ENCODE measurements around the gene RSPRY1. TPM values are rescaled to one million over a fixed set of nuclear protein-coding genes. Genes with fewer than 3 reads are reported as not detected.

Gene RSPRY1
- total RNA-seq, result 69.7 TPM

DNA sequence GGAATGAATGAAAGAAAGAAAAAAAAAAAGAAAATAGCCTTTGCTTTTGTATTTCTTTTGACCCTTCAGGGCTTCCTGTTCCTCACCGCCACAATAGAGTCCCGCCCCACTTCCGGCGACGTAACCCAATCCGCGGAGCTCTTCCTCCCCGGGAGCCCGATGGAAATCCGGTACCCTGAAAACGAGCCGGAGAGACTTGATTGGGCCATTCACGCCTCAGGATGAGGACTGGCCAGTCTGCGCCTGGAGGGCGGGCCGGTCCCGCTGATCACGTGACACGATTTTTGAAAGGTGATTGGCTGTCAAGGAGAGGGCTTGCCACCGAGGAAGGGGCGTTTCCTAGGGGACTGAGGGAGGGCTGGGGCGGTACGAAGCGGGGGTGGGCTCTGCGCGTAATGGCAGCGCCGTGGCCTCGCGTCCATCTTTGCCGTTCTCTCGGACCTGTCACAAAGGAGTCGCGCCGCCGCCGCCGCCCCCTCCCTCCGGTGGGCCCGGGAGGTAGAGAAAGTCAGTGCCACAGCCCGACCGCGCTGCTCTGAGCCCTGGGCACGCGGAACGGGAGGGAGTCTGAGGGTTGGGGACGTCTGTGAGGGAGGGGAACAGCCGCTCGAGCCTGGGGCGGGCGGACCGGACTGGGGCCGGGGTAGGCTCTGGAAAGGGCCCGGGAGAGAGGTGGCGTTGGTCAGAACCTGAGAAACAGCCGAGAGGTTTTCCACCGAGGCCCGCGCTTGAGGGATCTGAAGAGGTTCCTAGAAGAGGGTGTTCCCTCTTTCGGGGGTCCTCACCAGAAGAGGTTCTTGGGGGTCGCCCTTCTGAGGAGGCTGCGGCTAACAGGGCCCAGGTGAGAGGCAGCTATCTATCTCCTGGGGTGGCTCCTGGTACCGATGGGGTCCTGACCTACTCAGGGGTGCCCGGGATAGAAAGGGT is at the start of gene RSPRY1, which contains the start of gene PSME3IP1:
RSPRY1 (plus strand) TSS at position 385 of the 927 bp plus-strand sequence. CDS start 18,330 bp downstream, outside the sequence.
PSME3IP1 (minus strand) TSS at position 95 of the 927 bp plus-strand sequence. CDS start 12,185 bp downstream, outside the sequence.
- peak; percentile 99 to 100 for DNase-seq (ENCODE audit: low spot score in 2 of 2)

GRCh38 chr16:57137043-57137442 is 49.1 kb upstream of the RSPRY1 start:
- DNase-seq (ENCODE audit: low spot score in 2 of 2) (no peak), FAIRE-seq (no peak)

More for the DNA sequence above, at the start of gene RSPRY1, which contains the start of gene PSME3IP1:
- peak; percentile 96 for FAIRE-seq

GRCh38 chr16:57137566-57138273 is 48.4 kb upstream of the RSPRY1 start:
- DNase-seq (ENCODE audit: low spot score in 2 of 2) (no peak), FAIRE-seq (no peak)

GRCh38 chr16:57138281-57138935 is 47.7 kb upstream of the RSPRY1 start:
- DNase-seq (ENCODE audit: low spot score in 2 of 2) (no peak), FAIRE-seq (no peak)

DNA sequence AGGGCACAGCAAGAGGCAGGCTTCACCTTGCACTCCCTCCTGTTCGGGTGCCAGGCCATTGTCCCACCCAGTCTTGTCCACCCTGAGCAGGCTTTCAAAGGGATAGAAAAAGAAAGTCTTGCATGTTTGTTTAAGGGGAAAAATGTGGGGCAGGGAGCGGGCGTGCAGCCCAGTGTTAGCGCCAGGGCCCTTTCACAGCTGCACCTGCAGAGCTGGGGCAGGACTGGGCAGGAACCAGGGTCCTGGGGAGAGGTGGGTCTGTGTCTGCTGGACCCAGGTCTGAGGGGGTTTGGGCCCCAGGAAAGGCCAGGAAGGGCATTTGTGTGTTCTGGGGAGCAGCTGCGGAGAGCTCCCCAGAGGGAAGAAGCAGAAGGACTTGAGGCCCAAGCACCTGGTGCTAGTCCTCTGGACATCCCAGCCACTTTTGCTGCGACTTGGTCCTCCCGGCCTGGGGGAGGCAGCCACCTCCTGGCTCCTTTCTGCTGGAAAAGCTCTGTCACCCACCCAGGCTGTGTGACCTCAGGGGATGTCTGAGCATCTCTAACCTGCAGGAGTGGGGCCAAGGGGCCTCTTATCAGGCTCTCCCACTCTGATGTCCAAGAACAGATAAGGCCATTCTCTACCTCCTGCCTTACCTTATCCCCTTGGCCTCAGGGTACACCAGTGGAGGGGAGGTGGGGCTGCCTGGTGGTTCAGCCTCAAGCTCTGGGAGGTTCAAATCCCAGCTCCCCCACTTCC is 45.0 kb upstream of the RSPRY1 start:
- no peak for FAIRE-seq

GRCh38 chr16:57141822-57142631 is 44.1 kb upstream of the RSPRY1 start:
- DNase-seq (ENCODE audit: low spot score in 2 of 2) (no peak), FAIRE-seq (no peak)

More for the DNA sequence above, 45.0 kb upstream of the RSPRY1 start:
- DNase-seq (ENCODE audit: low spot score in 2 of 2), result no peak

- FAIRE-seq, result no peak
- peak; percentile 58 to 61 for DNase-seq (ENCODE audit: low spot score in 2 of 2)
These were observed 42.8 kb upstream of the RSPRY1 start for GRCh38 chr16:57143149-57143921.

- no peak for DNase-seq (ENCODE audit: low spot score in 2 of 2)
- no peak for FAIRE-seq
These were observed 42.1 kb upstream of the RSPRY1 start for GRCh38 chr16:57144027-57144426.

DNA sequence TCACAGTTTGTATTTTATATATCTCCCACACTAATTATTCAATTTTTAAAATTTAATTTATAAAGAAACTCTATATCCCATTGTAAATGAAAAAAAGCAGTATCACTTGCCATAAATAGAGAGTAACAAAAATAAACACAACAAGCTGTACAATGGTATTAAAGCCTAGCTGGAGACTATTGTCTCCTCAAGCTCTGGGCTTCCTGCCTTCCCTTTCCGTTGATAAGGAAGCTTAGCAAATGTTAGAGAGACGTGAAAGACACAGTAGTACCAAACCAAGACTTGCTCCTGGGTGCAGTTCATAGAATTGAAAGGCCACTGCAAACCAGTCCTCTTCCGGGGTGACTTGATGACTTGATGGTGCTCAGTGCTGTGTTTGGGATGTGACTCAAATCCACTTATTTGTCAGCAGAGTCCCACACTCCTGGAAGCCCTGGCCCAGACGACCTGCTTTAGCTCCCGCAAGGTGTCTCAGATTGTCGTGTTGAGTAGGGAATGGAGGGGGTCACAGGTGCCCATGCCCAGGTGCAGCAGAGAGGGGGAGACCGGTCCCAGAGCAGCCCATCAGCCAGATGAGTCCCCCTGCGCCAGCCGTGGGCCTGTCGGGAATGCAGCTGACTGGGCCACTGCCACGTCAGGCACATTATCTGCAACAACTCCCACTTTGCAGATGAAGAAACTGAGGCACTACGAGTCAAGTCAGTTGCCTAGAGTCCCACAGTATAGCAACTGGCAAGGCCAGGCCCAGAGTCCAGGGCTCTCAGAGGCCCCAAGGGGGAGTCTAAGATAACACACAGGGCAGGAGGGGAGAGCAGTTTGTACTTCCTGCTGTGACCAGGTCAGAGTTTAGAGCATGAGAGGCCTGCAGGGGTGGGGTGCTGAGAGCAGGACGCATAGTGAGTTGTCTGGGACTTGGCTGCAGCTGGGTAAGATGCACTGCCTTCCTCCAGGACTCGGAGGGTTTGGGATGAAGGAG is 40.8 kb upstream of the RSPRY1 start:
- DNase-seq (ENCODE audit: low spot score in 2 of 2), result no peak
- FAIRE-seq, result no peak

DNA sequence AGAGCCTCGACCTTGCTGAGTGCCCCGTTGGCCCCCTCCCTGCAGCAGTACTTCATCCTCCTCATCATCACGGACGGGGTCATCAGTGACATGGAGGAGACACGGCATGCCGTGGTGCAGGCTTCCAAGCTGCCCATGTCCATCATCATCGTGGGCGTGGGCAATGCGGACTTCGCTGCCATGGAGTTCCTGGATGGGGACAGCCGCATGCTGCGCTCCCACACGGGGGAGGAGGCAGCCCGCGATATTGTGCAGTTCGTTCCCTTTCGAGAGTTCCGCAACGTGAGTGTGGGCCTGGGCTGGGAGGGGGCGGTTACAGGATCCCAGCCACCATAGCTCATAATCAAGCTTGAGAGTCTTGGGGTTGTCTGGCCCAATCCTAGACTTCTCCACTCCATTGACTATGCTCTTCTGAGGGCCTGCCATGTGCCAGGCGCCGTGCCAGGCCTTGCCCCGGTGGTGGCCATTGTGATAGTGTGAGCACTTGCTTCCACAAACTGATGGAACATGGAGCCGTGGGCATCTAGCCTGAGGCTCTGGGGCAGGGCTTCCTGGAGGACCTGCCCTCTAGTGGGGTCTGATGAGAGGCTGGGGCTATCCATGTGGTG is 40.0 kb upstream of the RSPRY1 start:
- DNase-seq (ENCODE audit: low spot score in 2 of 2) (no peak), FAIRE-seq (no peak)

DNA sequence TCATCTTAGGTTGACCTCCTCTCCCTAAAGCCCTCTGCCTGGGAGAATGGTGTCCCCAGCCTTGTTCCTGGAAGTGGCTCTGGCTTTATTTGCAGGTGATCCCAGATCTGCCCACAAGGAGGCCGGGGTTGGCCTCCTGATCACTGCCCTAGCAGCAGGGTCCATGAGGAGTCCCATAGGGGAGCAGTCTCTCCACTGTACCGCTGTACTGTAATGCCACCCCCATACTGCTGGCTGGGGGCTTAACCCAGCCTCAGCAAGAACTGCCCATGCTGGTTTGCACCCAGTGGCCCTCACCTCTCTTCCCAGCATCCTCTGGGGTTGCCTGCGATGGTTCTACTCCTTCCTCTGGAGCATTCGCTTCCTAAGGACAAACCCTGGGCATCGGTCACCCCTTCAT is 39.4 kb upstream of the RSPRY1 start:
- FAIRE-seq (no peak), DNase-seq (ENCODE audit: low spot score in 2 of 2) (no peak)

DNA sequence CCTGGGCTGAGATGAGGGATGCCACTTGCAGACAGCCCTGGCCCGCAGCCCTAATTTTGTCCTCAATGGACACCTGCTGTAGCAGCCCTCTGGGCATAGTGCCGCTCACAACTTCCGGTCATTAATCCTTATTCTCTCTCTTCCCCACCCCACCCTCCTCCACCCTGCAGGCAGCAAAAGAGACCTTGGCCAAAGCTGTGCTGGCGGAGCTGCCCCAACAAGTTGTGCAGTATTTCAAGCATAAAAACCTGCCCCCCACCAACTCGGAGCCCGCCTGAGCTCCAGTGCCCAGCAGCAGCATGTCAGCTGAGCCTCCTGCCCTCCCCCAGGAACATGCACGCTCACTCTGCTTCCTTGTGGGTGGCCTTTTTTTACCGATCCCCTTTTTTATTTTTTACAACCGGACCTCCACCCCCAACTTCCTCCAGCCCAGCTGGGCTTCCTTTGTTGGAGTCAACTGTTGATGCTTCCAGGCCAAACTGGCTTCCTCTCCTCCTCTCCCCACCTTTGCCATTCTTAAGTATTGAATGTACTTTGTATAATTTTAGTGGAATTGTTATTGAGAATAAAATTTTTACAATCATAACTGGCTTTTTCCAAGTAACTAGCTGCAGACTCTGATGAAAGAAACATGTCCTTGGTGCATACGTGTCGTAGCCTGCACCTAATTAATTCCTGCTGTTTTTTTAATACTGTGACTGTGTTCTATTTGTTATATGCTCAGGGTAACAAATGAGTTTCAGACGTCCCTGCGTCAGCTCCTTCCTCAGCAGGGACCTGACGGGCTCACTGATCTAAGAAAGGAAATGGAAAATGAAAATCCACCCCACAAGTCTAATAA is 38.5 kb upstream of the RSPRY1 start:
- no peak for DNase-seq (ENCODE audit: low spot score in 2 of 2)
- no peak for FAIRE-seq

DNA sequence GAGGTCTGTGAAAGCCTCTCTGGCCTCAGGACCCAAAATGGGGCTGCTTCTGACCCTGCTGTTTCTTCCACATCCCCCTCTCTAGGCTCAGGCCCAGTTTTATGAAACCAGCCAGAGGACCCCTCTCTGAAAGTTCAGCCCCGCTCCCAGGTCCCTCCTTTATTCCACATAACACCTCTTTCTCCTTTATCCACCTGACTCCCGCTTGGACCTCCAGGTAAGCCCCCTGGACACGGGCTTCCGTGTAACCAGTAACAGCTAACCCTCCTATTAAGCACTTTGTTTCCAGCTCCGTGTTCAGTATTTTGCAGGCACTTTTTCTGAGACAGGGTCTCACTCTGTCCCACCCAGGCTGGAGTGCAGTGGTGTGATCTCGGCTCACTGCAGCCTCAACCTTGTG is 37.6 kb upstream of the RSPRY1 start:
- FAIRE-seq (no peak), DNase-seq (ENCODE audit: low spot score in 2 of 2) (no peak)

DNA sequence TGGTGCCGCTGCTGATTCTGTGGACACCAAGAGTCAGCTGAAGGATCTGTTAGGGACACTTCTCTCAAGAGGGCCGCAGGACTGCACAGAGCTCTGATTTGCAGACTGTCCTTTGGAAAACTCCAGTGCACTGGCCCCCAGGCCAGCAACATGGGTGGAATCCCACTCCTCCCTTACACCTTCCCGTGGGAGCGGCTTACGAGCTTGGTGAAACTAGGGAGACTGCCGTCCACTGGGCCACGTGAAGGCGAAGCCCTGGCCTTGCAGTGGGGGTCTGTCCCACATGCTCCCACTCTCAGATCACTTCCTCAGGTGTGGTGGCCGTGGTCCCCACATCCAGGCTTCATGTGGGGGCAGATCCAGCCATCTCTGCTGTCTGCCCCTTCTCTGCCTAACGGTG is 36.7 kb upstream of the RSPRY1 start:
- DNase-seq (ENCODE audit: low spot score in 2 of 2) (no peak), FAIRE-seq (no peak)

DNA sequence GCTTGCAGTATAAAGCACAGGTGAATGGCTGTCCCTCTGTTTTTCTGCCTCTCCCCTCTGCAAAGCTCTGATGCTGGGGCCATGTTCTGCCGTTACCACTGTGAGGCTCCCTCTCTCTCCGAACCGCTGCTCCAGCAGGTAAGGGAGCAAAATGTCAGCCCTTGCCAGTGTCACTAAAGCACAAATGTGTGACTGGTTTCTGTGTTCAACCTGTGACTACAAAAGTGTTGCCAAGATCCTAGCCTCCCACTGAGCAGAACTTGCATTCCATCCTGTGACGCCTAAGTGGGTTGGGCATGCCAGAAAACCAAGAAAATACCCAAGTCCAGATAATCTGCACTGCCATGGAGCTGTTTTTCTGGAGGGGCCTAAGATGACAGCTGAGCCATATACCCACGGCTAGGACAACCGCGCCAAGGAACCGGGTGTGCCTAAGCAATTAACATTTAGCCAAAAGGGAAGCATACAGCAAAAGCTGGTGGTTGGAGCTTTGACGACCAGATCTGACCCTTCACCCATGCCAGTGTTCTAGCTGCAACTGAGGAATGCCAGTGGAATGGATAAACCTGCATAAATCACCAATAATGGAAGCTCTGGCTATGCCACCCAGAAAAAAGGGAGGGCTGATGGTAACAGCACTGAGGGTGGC is 35.3 kb upstream of the RSPRY1 start:
- DNase-seq (ENCODE audit: low spot score in 2 of 2) (no peak), FAIRE-seq (no peak)

All from frontal cortex (tissue), 4 donors.